Keratinocyte (primary cell): ENCODE measurements around the gene KCNE1.
"Not testable (repeated sequence)": the region's sequence is repeated elsewhere in the genome, so short reads cannot be mapped to it uniquely, and the experiment has no call there.

Experiments
- EZH2 ChIP-seq: IDR thresholded peaks from one replicate; pipeline ENCODE4 v1.6.1; 2012; ENCODE audit warnings: inconsistent platforms, mild to moderate bottlenecking, low read length, moderate library complexity
- TF ChIP-seq, protein P1 (sequence below), 3 experiments: IDR thresholded peaks in 1 of 3; conservative IDR thresholded peaks in 1 of 3; optimal IDR thresholded peaks in 1 of 3; 2 replicates in 2 of 3; 3 replicates in 1 of 3; pipeline versions ENCODE3 to v1.5.1; 2011; ENCODE audit warnings: low read length in 3 of 3, mild to moderate bottlenecking in 3 of 3, moderate library complexity in 2 of 3, control low read depth in 1 of 3, inconsistent platforms in 1 of 3; ENCODE audit not compliant: insufficient read depth in 2 of 3; ENCODE audit errors: extremely low read depth in 1 of 3

DNA sequence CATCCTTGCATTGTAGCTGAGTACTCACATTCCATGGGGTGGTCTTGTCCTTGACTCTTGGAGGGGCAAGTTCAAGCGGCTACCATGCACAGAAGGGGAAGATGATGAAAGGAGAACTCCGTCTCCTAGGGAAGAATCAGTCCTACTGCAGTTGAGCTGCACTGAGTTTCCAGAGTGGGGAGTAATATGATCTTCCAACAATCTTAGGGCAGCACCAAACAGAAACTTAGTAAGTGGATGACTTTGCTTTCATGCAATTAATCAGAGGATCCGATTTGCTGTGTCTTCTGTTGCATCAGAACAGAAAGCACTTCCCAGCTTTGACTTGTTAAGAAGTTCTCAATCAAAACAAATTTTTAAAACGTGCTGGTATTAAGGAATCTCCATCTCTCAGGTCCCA is 88.2 kb downstream of the KCNE1 start, which contains the start of gene SMIM34:
- TF ChIP-seq, protein P1, sequence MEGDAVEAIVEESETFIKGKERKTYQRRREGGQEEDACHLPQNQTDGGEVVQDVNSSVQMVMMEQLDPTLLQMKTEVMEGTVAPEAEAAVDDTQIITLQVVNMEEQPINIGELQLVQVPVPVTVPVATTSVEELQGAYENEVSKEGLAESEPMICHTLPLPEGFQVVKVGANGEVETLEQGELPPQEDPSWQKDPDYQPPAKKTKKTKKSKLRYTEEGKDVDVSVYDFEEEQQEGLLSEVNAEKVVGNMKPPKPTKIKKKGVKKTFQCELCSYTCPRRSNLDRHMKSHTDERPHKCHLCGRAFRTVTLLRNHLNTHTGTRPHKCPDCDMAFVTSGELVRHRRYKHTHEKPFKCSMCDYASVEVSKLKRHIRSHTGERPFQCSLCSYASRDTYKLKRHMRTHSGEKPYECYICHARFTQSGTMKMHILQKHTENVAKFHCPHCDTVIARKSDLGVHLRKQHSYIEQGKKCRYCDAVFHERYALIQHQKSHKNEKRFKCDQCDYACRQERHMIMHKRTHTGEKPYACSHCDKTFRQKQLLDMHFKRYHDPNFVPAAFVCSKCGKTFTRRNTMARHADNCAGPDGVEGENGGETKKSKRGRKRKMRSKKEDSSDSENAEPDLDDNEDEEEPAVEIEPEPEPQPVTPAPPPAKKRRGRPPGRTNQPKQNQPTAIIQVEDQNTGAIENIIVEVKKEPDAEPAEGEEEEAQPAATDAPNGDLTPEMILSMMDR (optimal IDR thresholded peaks at IDR 0.05 in 1 of 3, IDR thresholded peaks at IDR 0.05 in 1 of 3, conservative IDR thresholded peaks at IDR 0.05 in 1 of 3; ENCODE audit: extremely low read depth in 1 of 3, insufficient read depth in 2 of 3, low read length in 3 of 3): not testable (repeated sequence)
- TF ChIP-seq EZH2: not testable (repeated sequence)
